HTR-8/SVneo (cell line): Measurements from ENCODE around the gene KRT31.
A peak's percentile ranks its signal among the peaks of the same experiment; 100 is the strongest.
"Not testable (repeated sequence)": the region's sequence is repeated elsewhere in the genome, so short reads cannot be mapped to it uniquely, and the experiment has no call there.

Source experiments
- DNase-seq: peaks from one replicate; pipeline ENCODE4 v3.0.0; 2011; ENCODE audit warnings: low spot score, mixed read lengths; ENCODE audit not compliant: insufficient read length
- FAIRE-seq: peaks from 2 replicates; lab custom pipeline; 2011; peaks lifted over from hg19 to GRCh38; lab: Jason Lieb, UNC

Gene KRT31

GRCh38 chr17:41418116-41418860 lies 20.9 kb upstream of the KRT31 start:
- DNase-seq (no peak), FAIRE-seq (no peak)

DNA sequence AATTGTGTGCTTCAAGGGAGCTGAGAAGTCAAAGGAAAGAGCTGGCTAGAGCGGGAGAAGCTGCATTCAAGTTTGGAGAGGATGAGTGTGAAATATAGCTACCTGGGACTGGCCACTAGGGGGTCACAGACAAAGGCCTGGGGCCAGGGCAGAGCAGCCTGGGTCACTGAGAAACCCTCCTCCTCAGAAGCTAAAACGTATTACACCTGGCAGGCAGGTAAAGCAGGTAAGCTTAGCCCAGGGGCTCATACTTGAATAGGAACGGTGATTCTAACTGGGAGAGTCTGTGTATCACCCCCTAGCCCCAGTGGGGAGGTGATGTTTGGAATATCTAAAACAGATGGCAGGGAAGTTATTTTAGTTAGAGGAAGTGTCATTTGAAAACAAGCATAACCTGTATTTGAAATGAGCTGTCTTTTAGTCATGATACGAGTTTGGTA lies 20.2 kb upstream of the KRT31 start:
- DNase-seq (no peak), FAIRE-seq (peak; percentile 42)

- no peak for FAIRE-seq
- no peak for DNase-seq
Observed at GRCh38 chr17:41417127-41417526, 19.7 kb upstream of the KRT31 start.

- DNase-seq = no peak
Observed at GRCh38 chr17:41416479-41416878, 19.1 kb upstream of the KRT31 start.

DNA sequence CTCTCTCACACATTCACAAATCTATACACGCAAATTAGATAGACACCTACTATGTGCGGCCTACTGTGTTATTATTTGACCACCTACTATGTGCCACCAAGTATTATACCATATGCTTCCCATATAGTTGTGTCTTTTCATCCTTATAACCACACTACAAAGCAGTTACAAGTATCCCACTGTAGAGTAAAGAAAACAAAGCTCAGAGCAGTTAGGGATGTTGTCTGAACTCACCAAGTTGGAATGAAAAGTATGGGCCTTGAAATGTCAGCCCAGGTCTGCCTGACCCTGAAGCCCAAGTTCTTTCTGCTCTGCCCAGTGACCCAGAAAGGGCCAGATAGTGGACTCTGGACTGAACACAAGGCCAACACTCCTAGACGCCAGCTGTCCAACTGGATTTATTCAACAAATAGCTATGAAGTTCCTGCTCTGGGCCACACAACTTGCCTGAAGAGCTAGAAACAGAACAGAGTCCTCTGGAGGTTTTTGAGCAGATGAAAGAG lies 18.5 kb upstream of the KRT31 start:
- FAIRE-seq = peak; percentile 55
- DNase-seq = no peak

More at GRCh38 chr17:41416479-41416878, 19.1 kb upstream of the KRT31 start:
- FAIRE-seq = no peak

DNA sequence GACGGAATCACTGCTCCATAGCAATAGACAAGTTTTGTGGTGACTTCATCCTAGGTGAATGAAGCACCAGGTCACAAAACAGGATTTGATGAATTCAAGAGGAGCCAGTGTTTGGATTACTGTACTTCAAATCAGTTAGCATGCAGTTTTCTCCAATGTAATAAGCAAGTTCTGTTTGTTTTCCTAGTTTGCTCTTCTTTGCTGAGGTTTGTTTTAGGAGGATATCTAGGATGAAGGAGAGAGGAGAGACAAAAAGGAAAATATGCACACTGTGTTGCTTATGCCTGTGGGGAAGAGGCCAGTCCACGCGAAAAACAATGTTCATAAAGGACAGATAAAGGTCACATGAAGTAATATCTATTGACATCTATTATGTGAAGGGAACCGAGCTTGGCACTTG lies 18.0 kb upstream of the KRT31 start:
- DNase-seq = no peak
- no peak for FAIRE-seq

DNA sequence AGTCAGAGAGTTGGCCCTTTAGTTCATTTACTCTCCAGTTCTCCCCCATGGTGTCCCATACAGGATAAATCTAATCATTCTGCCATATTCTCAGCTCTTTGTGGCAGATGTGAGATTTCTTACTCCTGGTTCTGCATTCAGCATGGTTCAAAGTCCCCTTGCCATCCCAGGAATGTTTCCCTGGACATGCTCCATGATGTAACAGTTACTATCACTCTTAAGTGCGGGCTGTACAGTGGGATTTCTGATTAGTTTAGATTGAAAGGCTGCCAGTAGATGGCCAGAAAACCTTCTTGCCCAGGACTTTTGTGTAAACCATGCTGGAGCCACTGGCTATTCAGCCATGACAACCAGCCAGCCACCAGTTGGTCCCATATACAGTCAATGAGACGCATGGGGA lies 16.6 kb upstream of the KRT31 start:
- DNase-seq = no peak
- no peak for FAIRE-seq

DNA sequence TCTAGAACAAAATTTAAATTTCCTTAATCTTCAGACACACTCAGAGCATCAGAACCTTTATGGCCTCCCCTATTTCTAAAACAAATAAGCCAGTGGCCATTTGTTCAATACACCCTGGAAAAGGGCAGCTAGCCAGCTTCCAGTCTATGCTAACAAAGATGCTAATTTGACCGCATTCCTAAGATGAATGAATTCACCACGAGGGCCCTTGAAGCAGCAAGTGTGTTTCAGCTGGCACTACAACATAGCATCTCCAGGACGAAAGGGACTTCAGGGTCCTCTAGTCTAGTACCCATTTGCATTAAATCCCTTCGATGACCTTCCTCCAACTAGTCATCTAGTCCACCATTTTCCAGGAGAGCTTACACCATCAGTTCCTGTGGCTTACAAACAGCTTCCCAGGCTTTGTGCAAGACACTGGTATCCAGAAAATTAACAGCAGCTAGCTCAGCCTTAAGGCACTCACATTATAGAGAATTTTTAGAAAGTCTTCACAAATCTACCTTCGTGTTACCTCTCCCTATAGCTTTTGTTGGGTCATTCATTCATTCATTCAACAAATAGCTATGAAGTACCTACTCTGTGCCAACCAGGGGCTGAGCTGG lies 16.0 kb upstream of the KRT31 start:
- DNase-seq = no peak
- FAIRE-seq = peak; percentile 40

- DNase-seq (no peak), FAIRE-seq (peak; percentile 36)
Observed at GRCh38 chr17:41411072-41411840, 13.8 kb upstream of the KRT31 start.

- DNase-seq = no peak
- no peak for FAIRE-seq
Observed at GRCh38 chr17:41407226-41407625, 9.8 kb upstream of the KRT31 start.

DNA sequence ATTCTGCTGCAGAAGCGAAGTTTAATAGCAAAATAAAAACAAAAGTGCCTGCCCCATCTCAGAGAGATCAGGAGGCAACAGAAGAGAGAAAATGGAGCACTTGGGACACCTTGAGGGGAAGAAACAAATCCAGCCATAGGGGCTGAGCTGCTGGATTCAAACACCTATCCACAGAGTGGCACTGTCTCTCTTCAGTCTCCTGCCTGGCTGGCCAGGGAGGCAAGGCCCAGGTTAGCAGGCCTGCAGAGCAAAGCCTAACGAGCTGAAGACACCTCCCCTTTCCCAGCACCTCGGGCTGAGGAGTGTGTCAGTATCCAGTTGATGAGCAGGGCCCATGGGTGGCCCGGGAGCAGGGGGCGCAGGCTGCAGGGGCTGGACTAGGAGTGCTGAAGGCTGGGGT lies 8.8 kb upstream of the KRT31 start:
- no peak for DNase-seq
- peak; percentile 4 for FAIRE-seq

GRCh38 chr17:41404024-41404671 lies 6.7 kb upstream of the KRT31 start:
- DNase-seq = peak; percentile 88

DNA sequence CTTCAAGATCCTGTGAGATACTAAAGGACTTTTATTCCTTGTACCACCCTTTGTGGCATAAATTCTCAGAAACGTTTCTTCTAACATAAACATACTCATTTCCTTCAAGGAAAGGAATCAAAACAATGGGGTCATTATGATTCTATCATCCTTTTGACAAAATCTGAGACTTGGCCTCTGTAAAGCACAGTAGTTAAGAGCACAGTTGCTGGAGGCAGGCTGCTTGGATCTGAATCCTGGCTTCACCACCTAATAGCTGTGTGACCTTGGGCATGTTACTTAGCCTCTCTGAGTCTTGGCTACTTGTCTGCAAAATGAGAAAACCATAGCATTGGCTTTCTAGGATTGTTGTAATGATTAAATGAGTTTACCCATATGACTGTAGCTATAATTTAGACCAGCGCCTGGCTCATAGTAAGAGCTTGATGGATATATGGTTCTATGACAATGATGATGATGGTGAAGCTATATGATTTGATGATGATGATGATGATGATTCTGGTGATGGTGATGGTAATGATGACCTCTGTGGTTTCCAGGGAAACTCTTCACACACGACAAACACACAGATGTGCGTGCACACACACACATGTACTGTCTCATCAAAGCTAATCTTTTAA lies 6.1 kb upstream of the KRT31 start:
- DNase-seq = no peak
- FAIRE-seq = peak; percentile 96

More at GRCh38 chr17:41404024-41404671, 6.7 kb upstream of the KRT31 start:
- peak; percentile 51 for FAIRE-seq

DNA sequence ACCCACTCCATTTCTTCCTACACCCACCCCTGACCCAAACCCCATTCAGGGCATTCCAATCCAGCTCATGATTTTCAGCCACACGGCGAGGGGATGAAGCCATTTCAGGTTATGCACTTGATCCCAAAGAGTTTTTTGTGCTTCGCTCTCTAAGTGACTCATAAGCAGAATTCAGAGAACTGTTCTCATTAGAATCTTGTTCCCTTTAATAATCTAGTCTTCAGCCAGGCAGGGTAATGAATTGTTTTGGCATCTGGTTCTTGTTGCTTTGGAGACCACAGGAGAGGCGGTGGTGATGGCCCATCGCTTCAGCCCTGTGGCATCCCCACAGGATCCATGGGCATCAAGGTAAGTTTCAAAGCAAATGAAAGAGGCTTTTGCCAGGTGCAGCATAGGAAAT lies 4.8 kb upstream of the KRT31 start:
- DNase-seq = no peak
- peak; percentile 63 for FAIRE-seq

GRCh38 chr17:41396340-41396739 lies 1.1 kb downstream of the KRT31 start:
- FAIRE-seq (no peak), DNase-seq (no peak)

- DNase-seq (no peak), FAIRE-seq (no peak)
Observed at GRCh38 chr17:41395611-41396010, 1.8 kb downstream of the KRT31 start.

DNA sequence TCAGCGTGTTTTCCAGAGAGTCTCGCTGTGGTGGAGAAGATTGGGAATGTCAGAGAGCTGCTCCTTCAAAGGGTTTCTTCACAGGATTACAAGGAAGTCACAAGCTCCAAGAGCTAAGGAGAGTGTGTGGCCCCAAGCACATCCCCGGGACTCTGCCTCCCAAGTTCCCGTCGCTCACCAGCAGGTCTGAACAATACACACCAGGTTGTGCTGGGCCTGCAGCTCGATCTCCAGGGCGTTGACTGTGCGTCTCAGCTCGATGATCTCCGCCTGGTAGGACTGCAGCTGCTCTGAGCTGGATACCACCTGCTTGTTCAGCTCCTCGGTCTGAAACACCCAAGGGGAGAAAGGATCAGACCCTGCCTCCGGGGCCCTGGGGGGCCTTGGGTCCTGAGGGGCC lies 2.4 kb downstream of the KRT31 start:
- DNase-seq, FAIRE-seq: not testable (repeated sequence)

- FAIRE-seq (peak; percentile 72), DNase-seq (no peak)
Observed at GRCh38 chr17:41394254-41394996, 3.0 kb downstream of the KRT31 start.

DNA sequence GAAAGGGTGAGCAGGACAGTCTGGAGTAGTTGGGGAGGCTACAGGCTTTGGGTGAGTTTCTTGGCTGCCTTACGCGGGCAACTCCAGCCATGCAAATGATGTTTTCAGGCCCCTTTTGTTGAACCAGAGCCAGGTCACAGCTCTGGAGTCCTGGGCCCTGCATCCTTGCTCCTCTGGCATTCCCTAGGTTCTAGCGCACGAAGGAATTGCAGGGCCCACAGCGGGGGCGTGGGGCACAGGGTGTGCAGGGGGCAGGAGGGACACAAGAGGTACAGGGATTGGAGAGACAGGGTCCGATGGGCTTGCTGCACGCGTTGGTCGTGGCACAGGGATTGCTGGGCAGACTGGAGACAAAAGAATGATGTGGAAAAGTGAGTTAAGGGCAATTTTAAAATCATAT lies 3.6 kb downstream of the KRT31 start:
- DNase-seq (no peak), FAIRE-seq (no peak)
